Measurements from ENCODE around the gene NELFCD. TPM values are rescaled to one million over a fixed set of nuclear protein-coding genes. Genes with fewer than 3 reads are reported as not detected.
"Not testable (repeated sequence)": the region's sequence is repeated elsewhere in the genome, so short reads cannot be mapped to it uniquely, and the experiment has no call there.

Gene NELFCD
- polyA plus RNA-seq, 1 donor (not counting 4 experiments of a cell fraction or from before 2014, with no cell fraction given) = 68.5 TPM

DNA sequence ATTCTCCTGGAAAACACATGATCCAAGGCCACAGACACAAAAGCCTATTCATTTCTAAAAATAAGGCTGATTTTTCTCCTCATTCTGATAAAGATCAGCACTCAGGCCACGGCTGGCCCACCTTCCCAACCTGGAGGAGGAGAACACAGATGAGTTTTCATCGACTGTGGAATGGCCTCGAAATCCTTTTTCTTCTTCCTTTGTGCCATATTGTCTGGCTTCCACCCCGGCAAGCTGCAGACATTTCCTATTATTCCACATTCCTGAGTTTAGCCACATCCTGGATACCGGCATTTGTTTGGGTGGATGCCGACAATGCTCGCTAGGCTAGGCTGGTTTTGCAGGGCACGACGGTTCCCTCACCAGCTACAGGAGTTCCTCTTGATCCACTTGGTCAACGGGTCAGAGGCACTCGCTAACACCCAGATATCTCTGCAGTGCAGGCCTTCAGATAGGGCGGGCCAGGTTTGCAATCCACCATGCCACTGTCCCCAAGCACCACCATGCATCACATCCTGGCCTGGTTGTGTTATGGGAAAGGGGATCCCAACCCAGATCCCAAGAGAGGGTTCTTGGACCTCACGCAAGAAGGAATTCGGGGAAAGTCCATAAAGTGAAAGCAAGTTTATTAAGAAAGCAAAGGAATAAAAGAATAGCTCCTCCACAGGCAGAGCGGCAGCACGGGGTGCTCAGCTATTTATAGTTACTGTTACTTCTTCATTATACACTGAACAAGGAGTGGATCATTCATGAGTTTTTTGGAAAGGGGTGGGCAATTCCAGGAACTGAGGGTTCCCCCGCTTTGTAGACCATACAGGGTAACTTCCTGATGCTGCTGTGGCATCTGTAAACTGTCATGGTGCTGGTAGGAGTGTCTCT, 30.2 kb downstream of the NELFCD start:
- Histone ChIP-seq H3K4me1 (ENCODE audit: control insufficient read depth, extremely low read depth, insufficient read depth, low read length) (peaks cover 26% of the 10 kb centered on the region), H4K20me1 (ENCODE audit: control insufficient read depth, extremely low read depth, insufficient read depth, low read length) (no peaks in the 10 kb centered on the region), H3K36me3 (ENCODE audit: control insufficient read depth in 2 of 2, extremely low read depth in 1 of 2, insufficient read depth in 2 of 2, low read length in 2 of 2) (no peaks in the 10 kb centered on the region), H3K27ac (ENCODE audit: control insufficient read depth, insufficient read depth, low read length) (peak overlapping the region; percentile 81), H3K4me3 (ENCODE audit: control insufficient read depth in 2 of 3, extremely low read depth in 1 of 3, insufficient read depth in 2 of 3, low read depth in 1 of 3, low read length in 3 of 3) (peak overlapping the region in 1 of 3 experiments; percentile 39), H3K9ac (ENCODE audit: control insufficient read depth, extremely low read depth, insufficient read depth, low read length) (peak overlapping the region; percentile 3), H2AFZ (ENCODE audit: control insufficient read depth, low read length) (peak overlapping the region; percentile 76), H3K4me2 (ENCODE audit: control insufficient read depth, extremely low read depth, insufficient read depth, low read depth, low read length) (peak overlapping the region; percentile 81), H3K27me3 (ENCODE audit: control insufficient read depth, extremely low read depth, insufficient read depth, low read length) (no peaks in the 10 kb centered on the region), H3K9me3 (ENCODE audit: control insufficient read depth, low read depth, low read length) (no peaks in the 10 kb centered on the region), H3K79me2 (ENCODE audit: control insufficient read depth, insufficient read depth, low read length) (peaks cover 5% of the 10 kb centered on the region), H3K9me1 (ENCODE audit: control insufficient read depth, extremely low read depth, insufficient read depth, low read length) (no peaks in the 10 kb centered on the region)
- DNase-seq (ENCODE audit: low read depth, low spot score) (no peak), FAIRE-seq (peak; percentile 71)
- no peak for TF ChIP-seq EZH2 (IDR thresholded peaks at IDR 0.05; ENCODE audit: low read length)
- TF ChIP-seq, protein P1, sequence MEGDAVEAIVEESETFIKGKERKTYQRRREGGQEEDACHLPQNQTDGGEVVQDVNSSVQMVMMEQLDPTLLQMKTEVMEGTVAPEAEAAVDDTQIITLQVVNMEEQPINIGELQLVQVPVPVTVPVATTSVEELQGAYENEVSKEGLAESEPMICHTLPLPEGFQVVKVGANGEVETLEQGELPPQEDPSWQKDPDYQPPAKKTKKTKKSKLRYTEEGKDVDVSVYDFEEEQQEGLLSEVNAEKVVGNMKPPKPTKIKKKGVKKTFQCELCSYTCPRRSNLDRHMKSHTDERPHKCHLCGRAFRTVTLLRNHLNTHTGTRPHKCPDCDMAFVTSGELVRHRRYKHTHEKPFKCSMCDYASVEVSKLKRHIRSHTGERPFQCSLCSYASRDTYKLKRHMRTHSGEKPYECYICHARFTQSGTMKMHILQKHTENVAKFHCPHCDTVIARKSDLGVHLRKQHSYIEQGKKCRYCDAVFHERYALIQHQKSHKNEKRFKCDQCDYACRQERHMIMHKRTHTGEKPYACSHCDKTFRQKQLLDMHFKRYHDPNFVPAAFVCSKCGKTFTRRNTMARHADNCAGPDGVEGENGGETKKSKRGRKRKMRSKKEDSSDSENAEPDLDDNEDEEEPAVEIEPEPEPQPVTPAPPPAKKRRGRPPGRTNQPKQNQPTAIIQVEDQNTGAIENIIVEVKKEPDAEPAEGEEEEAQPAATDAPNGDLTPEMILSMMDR (optimal IDR thresholded peaks at IDR 0.05 in 1 of 3, IDR thresholded peaks at IDR 0.05 in 1 of 3, conservative IDR thresholded peaks at IDR 0.05 in 1 of 3; ENCODE audit: extremely low read depth in 1 of 3, insufficient read depth in 2 of 3, low read length in 3 of 3) = no peak
- dilution Hi-C loops (cut with MboI; ENCODE audit: extremely low pct_ligation_motif_present, low sequenced_read_pairs) = no loop called here

DNA sequence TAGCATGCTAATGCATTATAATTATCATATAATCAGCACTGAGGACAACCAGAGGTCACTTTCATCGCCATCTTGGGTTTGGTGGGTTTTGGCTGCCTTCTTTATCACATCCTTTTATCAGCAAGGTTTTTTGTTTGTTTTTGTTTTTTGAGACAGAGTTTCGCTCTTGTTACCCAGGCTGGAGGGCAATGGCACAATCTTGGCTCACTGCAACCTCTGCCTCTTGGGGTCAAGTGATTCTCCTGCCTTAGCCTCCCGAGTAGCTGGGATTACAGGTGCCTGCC, 30.8 kb downstream of the NELFCD start:
- H3K79me2 ChIP-seq (ENCODE audit: control insufficient read depth, insufficient read depth, low read length); H3K4me2 ChIP-seq (ENCODE audit: control insufficient read depth, extremely low read depth, insufficient read depth, low read depth, low read length); dilution Hi-C loops (cut with MboI; ENCODE audit: extremely low pct_ligation_motif_present, low sequenced_read_pairs); H3K4me3 ChIP-seq (ENCODE audit: control insufficient read depth in 2 of 3, extremely low read depth in 1 of 3, insufficient read depth in 2 of 3, low read depth in 1 of 3, low read length in 3 of 3); H3K27me3 ChIP-seq (ENCODE audit: control insufficient read depth, extremely low read depth, insufficient read depth, low read length); FAIRE-seq; H3K9ac ChIP-seq (ENCODE audit: control insufficient read depth, extremely low read depth, insufficient read depth, low read length); H3K9me1 ChIP-seq (ENCODE audit: control insufficient read depth, extremely low read depth, insufficient read depth, low read length); H4K20me1 ChIP-seq (ENCODE audit: control insufficient read depth, extremely low read depth, insufficient read depth, low read length); H3K9me3 ChIP-seq (ENCODE audit: control insufficient read depth, low read depth, low read length); DNase-seq (ENCODE audit: low read depth, low spot score); H2AFZ ChIP-seq (ENCODE audit: control insufficient read depth, low read length); H3K36me3 ChIP-seq (ENCODE audit: control insufficient read depth in 2 of 2, extremely low read depth in 1 of 2, insufficient read depth in 2 of 2, low read length in 2 of 2): not testable (repeated sequence)
- peak overlapping the region; percentile 81 for H3K27ac ChIP-seq (ENCODE audit: control insufficient read depth, insufficient read depth, low read length)
- peaks cover 29% of the 10 kb centered on the region for H3K4me1 ChIP-seq (ENCODE audit: control insufficient read depth, extremely low read depth, insufficient read depth, low read length)

Data from keratinocyte (primary cell).